WTC11 (cell line): ENCODE measurements around the gene SLC17A2.

Experiments used
- ATF3 ChIP-seq: sonication (generic); formaldehyde crosslinking; conservative IDR thresholded peaks from 2 replicates; pipeline ENCODE4 v1.8.1; 2022; ENCODE audit warnings: mild to moderate bottlenecking, missing genetic modification reagents
- CTCF ChIP-seq: fragments of 200-600 bp; IDR thresholded peaks from 2 replicates; pipeline ENCODE4 v1.8.0; 2022; ENCODE audit warnings: antibody characterized with exemption
- E2F1 ChIP-seq: sonication (generic); formaldehyde crosslinking; IDR thresholded peaks from 2 replicates; pipeline ENCODE4 v1.8.0; 2022; ENCODE audit warnings: mild to moderate bottlenecking, missing genetic modification reagents
- JUN ChIP-seq: sonication (generic); formaldehyde crosslinking; IDR thresholded peaks from 2 replicates; pipeline ENCODE4 v1.8.0; 2023; ENCODE audit warnings: mild to moderate bottlenecking, missing genetic modification reagents
- NFE2L1 ChIP-seq: sonication (generic); formaldehyde crosslinking; IDR thresholded peaks from 2 replicates; pipeline ENCODE4 v1.8.1; 2023; ENCODE audit warnings: missing genetic modification reagents
- PREB ChIP-seq: sonication (generic); formaldehyde crosslinking; IDR thresholded peaks from 2 replicates; pipeline ENCODE4 v1.8.1; 2022; ENCODE audit warnings: mild to moderate bottlenecking, missing genetic modification reagents, moderate library complexity, borderline replicate concordance
- SMAD4 ChIP-seq: sonication (generic); formaldehyde crosslinking; IDR thresholded peaks from 2 replicates; pipeline ENCODE4 v1.8.0; 2022; ENCODE audit warnings: mild to moderate bottlenecking, missing genetic modification reagents
- ZNF263 ChIP-seq: sonication (generic); formaldehyde crosslinking; IDR thresholded peaks from 2 replicates; pipeline ENCODE4 v1.8.1; 2022; ENCODE audit warnings: low read depth, mild to moderate bottlenecking, moderate library complexity, missing genetic modification reagents

- no peak for TF ChIP-seq NFE2L1 (CRISPR knock-in tag)
- no peak for TF ChIP-seq SMAD4 (CRISPR knock-in tag)
- TF ChIP-seq CTCF: no peak
- TF ChIP-seq PREB: no peak
- no peak for TF ChIP-seq JUN (CRISPR knock-in tag)
- TF ChIP-seq ZNF263: no peak
- no peak for TF ChIP-seq ATF3
- TF ChIP-seq E2F1 (CRISPR knock-in tag): no peak
Observed at GRCh38 chr6:25913741-25914140, 16.8 kb downstream of the SLC17A2 start.
